Measurements from ENCODE around the gene TFR2. TPM values are rescaled to one million over a fixed set of nuclear protein-coding genes. Genes with fewer than 3 reads are reported as not detected.

The TFR2 gene
- total and polyA plus RNA-seq, 7 experiments from 2014 or later: 0.55 to 14.4 (median 3.1) TPM

DNA sequence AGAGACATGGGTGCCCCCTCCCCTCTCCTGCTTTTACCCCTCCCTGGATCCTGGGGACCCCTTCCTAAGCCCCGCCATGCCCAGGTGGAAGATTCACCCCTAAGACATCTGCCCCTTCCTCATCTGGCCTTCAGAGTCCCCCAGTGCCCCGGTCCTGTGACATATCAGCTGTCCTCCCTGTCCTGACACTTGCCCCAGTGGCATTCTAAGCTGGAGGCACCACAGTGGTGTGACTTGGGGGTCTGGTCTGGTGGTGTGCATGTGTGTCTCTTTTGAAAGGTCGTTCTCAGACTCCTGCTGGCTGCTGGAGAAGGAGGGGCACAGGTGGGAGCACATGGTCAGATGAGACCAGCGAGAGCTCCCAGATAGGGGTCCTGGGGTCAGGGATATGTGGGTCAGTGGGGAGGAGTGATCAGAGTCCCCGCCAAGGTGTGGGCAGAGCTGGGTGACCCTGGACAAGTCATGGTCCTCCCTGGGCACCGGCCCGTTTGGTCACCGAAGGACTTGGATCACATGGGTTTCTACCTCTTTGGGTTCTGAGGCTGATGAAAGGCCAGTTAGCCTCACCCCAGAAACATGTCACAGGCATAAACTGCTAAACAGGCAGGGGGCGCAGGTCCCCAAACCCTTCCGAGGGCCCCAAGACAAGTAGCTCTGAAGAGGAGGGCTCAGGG lies 645 bp upstream of the TFR2 start:
- intact Hi-C loops (cut with micrococcal nuclease): no loop called here
- DNase-seq (no peak), ATAC-seq (no peak)
- H3K4me1 ChIP-seq (ENCODE audit: control insufficient read depth in 2 of 2, insufficient read depth in 2 of 2, low read length in 2 of 2): no peaks in the 10 kb centered on the region
- ChIA-PET CTCF (no interaction called here), POLR2A (interaction anchor here (0.5 kb wide), 1 partner anchor 83 kb away, joined by 3 read pairs; no protein-coding TSS in a partner anchor)
- H3K36me3 Mint-ChIP-seq: no peaks in the 10 kb centered on the region
- no peaks in the 10 kb centered on the region for H3K9me3 ChIP-seq (ENCODE audit: control insufficient read depth in 2 of 3, low read length in 3 of 3)
- H3K4me3 ChIP-seq (ENCODE audit: low read length): no peak overlapping the region
- H3K27ac ChIP-seq (ENCODE audit: low read depth, low read length): no peak overlapping the region
- peaks cover 0 to 2% (median 0%) of the 10 kb centered on the region in 7 donors for H3K4me1 Mint-ChIP-seq
- no peaks in the 10 kb centered on the region for H3K9me3 Mint-ChIP-seq
- no peaks in the 10 kb centered on the region for H3K27me3 ChIP-seq (ENCODE audit: control insufficient read depth in 2 of 2, insufficient read depth in 2 of 2, low read length in 2 of 2)
- H3K36me3 ChIP-seq (ENCODE audit: control insufficient read depth in 2 of 3, insufficient read depth in 3 of 3, low read length in 3 of 3): no peaks in the 10 kb centered on the region
- peaks cover 0 to 9% (median 4%) of the 10 kb centered on the region in 5 donors for H3K27me3 Mint-ChIP-seq
- no peak overlapping the region for H3K27ac Mint-ChIP-seq
- no peak overlapping the region for H3K4me3 Mint-ChIP-seq

DNA sequence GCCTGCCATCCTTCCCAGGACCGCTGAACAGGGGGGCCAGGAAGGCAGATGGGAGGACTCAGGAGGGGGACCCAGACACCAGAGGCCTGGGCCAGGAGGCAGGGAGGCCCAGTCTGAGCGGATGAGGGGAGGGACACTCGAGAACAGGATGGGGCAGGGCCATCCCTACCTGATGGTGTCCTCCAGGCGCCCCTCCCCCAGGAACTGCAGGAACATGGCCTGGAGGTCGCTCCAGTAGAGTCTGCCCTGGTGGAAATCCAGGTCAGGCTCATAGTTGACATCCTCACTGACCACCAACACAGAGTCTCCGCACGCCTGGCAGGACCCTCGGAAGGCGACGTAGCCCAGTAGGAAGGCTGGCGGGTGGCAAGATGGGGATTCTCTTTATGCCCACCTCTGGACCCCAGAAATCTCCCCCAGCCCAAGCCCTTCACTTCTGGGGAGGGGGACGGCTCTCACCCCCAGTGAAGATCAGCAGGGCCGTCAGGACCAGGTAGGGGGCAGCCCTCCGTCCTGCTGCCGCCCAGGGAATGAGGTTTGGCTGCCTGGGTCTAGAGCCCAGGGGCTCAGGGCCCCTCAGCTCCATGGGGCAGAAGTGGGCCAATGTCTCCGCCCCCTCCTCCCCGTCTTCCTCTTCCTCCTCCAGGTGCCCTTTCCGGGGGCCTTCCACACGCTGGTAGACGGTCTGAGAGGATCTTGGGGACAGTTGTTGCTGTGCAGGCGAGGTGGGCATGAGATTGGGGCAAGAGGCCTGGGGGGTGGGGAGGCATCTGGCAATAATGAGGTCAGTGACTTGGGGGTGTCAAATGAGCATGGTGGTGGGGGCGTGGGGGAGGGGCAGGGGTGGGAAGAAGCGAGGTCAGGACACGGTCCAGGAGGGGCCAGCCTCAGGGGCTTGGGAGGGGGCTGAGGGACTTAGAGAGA lies 573 bp downstream of the TFR2 start:
- H3K9me3 ChIP-seq (ENCODE audit: control insufficient read depth in 2 of 3, low read length in 3 of 3): no peaks in the 10 kb centered on the region
- no peaks in the 10 kb centered on the region for H3K36me3 ChIP-seq (ENCODE audit: control insufficient read depth in 2 of 3, insufficient read depth in 3 of 3, low read length in 3 of 3)
- no peak for ATAC-seq
- no peak overlapping the region for H3K27ac Mint-ChIP-seq
- CTCF ChIA-PET: no interaction called here
- peaks cover 0 to 7% (median 4%) of the 10 kb centered on the region in 5 donors for H3K27me3 Mint-ChIP-seq
- DNase-seq: no peak
- intact Hi-C loops (cut with micrococcal nuclease): no loop called here
- H3K27ac ChIP-seq (ENCODE audit: low read depth, low read length): no peak overlapping the region
- no peaks in the 10 kb centered on the region for H3K27me3 ChIP-seq (ENCODE audit: control insufficient read depth in 2 of 2, insufficient read depth in 2 of 2, low read length in 2 of 2)
- H3K9me3 Mint-ChIP-seq: no peaks in the 10 kb centered on the region
- H3K4me1 ChIP-seq (ENCODE audit: control insufficient read depth in 2 of 2, insufficient read depth in 2 of 2, low read length in 2 of 2): no peaks in the 10 kb centered on the region
- H3K36me3 Mint-ChIP-seq: peaks cover 0 to 2% (median 0%) of the 10 kb centered on the region in 5 donors
- H3K4me3 Mint-ChIP-seq: no peak overlapping the region
- no peak overlapping the region for H3K4me3 ChIP-seq (ENCODE audit: low read length)
- peaks cover 0 to 2% (median 0%) of the 10 kb centered on the region in 7 donors for H3K4me1 Mint-ChIP-seq
- POLR2A ChIA-PET: no interaction called here

DNA sequence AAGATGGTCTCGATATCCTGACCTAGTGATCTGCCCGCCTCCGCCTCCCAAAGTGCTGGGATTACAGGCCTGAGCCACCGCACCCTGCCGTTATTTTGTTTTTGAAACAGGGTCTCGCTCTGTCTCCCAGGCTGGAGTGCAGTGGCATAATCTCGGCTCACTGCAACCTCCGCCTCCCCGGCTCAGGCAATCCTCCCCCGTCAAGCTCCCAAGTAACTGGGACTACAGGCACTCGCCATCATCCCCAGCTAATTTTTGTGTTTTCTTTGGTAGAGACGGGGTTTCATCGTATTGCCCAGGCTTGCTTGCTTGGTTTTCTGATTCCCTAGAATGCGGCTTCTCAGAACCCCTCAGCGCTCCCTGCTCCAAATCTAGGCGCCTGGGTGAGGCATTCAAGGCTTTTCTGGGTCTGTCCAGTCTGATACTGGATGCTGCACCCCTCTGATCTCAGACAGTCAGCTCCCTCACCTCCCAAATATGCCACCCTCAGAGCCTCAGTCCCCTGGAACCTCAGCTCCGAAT lies 1.3 kb downstream of the TFR2 start:
- Mint-ChIP-seq H3K27ac (no peak overlapping the region), H3K36me3 (peaks cover 0 to 2% (median 0%) of the 10 kb centered on the region in 5 donors), H3K27me3 (peaks cover 0 to 4% (median 1%) of the 10 kb centered on the region in 5 donors), H3K4me1 (peaks cover 0 to 2% (median 0%) of the 10 kb centered on the region in 7 donors), H3K4me3 (no peak overlapping the region), H3K9me3 (no peaks in the 10 kb centered on the region)
- ChIA-PET POLR2A (no interaction called here), CTCF (no interaction called here)
- Histone ChIP-seq H3K27me3 (ENCODE audit: control insufficient read depth in 2 of 2, insufficient read depth in 2 of 2, low read length in 2 of 2) (no peaks in the 10 kb centered on the region), H3K9me3 (ENCODE audit: control insufficient read depth in 2 of 3, low read length in 3 of 3) (no peaks in the 10 kb centered on the region), H3K27ac (ENCODE audit: low read depth, low read length) (no peak overlapping the region), H3K4me3 (ENCODE audit: low read length) (no peak overlapping the region), H3K36me3 (ENCODE audit: control insufficient read depth in 2 of 3, insufficient read depth in 3 of 3, low read length in 3 of 3) (no peaks in the 10 kb centered on the region), H3K4me1 (ENCODE audit: control insufficient read depth in 2 of 2, insufficient read depth in 2 of 2, low read length in 2 of 2) (no peaks in the 10 kb centered on the region)
- intact Hi-C loops (cut with micrococcal nuclease): no loop called here
- no peak for DNase-seq
- no peak for ATAC-seq

DNA sequence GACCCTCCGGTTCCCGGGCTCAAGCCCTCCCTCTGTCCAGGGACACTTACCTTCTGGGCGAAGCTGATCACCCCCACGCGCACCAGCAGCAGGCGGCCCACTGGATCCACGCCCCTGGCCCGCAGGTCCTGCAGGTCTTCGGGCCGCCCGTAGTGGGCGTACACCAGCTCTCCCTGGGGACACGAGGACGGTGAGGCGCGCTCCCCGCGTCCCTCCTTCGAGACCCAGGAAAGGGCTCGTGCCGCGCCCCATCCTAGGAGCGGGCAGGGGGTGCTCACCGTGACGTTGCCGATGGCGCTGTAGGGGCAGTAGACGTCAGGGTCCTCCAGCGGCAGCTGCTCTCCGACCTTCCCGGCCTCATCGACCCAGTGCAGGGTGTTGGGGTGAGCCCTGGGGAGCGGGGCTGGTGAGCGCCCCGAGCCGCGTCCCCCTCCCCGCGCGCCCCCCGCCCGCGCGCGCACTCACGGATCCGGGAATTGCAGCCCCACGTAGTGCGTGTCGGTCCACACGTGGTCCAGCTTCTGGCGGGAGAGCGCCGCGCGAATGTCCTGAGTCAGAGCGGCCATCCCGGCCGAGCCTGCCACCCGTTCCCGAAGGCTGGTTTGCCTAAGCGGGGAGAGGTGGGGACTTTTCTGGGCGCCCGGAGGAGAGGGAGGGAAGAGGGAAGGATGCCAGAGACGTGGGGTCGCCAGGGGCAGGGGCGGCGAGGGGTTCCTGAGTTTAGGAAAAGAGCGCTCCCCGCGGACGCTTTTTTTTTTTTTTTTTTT lies 8.2 kb downstream of the TFR2 start:
- H3K27ac ChIP-seq (ENCODE audit: low read depth, low read length): peak overlapping the region; percentile 56
- peak overlapping the region; percentile 68 for H3K4me3 ChIP-seq (ENCODE audit: low read length)
- H3K9me3 ChIP-seq (ENCODE audit: control insufficient read depth in 2 of 3, low read length in 3 of 3): no peaks in the 10 kb centered on the region
- peak overlapping the region in 7 of 9 donors; percentile 40 to 92 (median 63) for H3K27ac Mint-ChIP-seq
- POLR2A ChIA-PET: interaction anchor here (0.6 to 2.7 kb wide), 13 partner anchors 9 to 114 kb away, joined by 3 to 11 read pairs (median 4); partner anchors contain the start of genes ACTL6B, GNB2 and MOSPD3
- no peaks in the 10 kb centered on the region for H3K4me1 ChIP-seq (ENCODE audit: control insufficient read depth in 2 of 2, insufficient read depth in 2 of 2, low read length in 2 of 2)
- peaks cover 0 to 4% (median 0%) of the 10 kb centered on the region in 5 donors for H3K27me3 Mint-ChIP-seq
- H3K9me3 Mint-ChIP-seq: peaks cover 0 to 4% (median 0%) of the 10 kb centered on the region in 11 donors
- H3K4me3 Mint-ChIP-seq: peak overlapping the region; percentile 79 to 89 (median 84)
- intact Hi-C loops (cut with micrococcal nuclease): loop anchor here (1.0 to 2.0 kb wide), 5 partner anchors 29 to 58 kb away; partner anchors contain the start of genes GNB2 (in 2 of the 2), FBXO24 (in 1 of the 2) and LRCH4 (in 1 of the 2)
- H3K27me3 ChIP-seq (ENCODE audit: control insufficient read depth in 2 of 2, insufficient read depth in 2 of 2, low read length in 2 of 2): no peaks in the 10 kb centered on the region
- ATAC-seq (peak; percentile 79), DNase-seq (peak in 8 of 9 donors; percentile 39 to 72 (median 45))
- CTCF ChIA-PET: interaction anchor here (0.6 to 2.7 kb wide), 3 partner anchors 10 to 72 kb away, joined by 3 to 20 read pairs (median 5); partner anchors contain the start of gene POP7
- peaks cover 10 to 42% (median 25%) of the 10 kb centered on the region in 7 donors for H3K4me1 Mint-ChIP-seq
- H3K36me3 Mint-ChIP-seq: peaks cover 0 to 10% (median 0%) of the 10 kb centered on the region in 5 donors
- no peaks in the 10 kb centered on the region for H3K36me3 ChIP-seq (ENCODE audit: control insufficient read depth in 2 of 3, insufficient read depth in 3 of 3, low read length in 3 of 3)

DNA sequence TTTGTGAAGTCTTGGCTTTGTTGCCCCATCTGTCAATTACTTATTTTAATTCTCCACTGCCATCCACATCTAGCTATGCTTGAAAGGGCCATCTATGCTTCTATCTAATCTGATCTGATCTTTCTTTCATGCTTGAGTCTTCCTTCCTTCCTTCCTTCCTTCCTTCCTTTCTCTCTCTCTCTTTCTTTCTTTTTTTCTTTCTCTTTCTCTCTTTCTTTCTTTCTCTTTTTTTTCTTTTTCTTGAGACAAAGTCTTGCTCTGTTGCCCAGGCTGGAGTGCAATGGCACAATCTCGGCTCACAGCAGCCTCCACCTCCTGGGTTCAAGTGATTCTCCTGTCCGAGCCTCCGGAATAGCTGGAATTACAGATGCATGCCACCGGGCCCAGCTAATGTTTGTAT lies 11.3 kb downstream of the TFR2 start:
- intact Hi-C loops (cut with micrococcal nuclease): no loop called here
- Mint-ChIP-seq H3K27me3 (peaks cover 0 to 4% (median 0%) of the 10 kb centered on the region in 5 donors), H3K27ac (peak overlapping the region in 6 of 9 donors; percentile 5 to 87 (median 40)), H3K9me3 (peaks cover 0 to 4% (median 0%) of the 10 kb centered on the region in 11 donors), H3K4me1 (peaks cover 20 to 63% (median 49%) of the 10 kb centered on the region in 7 donors), H3K36me3 (peaks cover 0 to 14% (median 0%) of the 10 kb centered on the region in 5 donors), H3K4me3 (peak overlapping the region in 5 of 10 donors; percentile 10 to 38 (median 21))
- ChIA-PET CTCF (interaction anchor here (0.7 kb wide), 1 partner anchor 46 kb away, joined by 3 read pairs; no protein-coding TSS in a partner anchor), POLR2A (interaction anchor here (1.0 to 1.5 kb wide), 3 partner anchors 17 to 62 kb away, joined by 3 to 6 read pairs (median 3); partner anchors contain the start of gene MOSPD3)
- Histone ChIP-seq H3K27ac (ENCODE audit: low read depth, low read length) (no peak overlapping the region), H3K4me1 (ENCODE audit: control insufficient read depth in 2 of 2, insufficient read depth in 2 of 2, low read length in 2 of 2) (peaks cover 14 to 18% of the 10 kb centered on the region in 2 donors), H3K36me3 (ENCODE audit: control insufficient read depth in 2 of 3, insufficient read depth in 3 of 3, low read length in 3 of 3) (no peaks in the 10 kb centered on the region), H3K4me3 (ENCODE audit: low read length) (no peak overlapping the region), H3K27me3 (ENCODE audit: control insufficient read depth in 2 of 2, insufficient read depth in 2 of 2, low read length in 2 of 2) (no peaks in the 10 kb centered on the region), H3K9me3 (ENCODE audit: control insufficient read depth in 2 of 3, low read length in 3 of 3) (no peaks in the 10 kb centered on the region)
- DNase-seq (no peak), ATAC-seq (no peak)
